ENCODE results near the gene ACBD4. TPM values are rescaled to one million over a fixed set of nuclear protein-coding genes. Genes with fewer than 3 reads are reported as not detected.

Gene ACBD4, protein sequence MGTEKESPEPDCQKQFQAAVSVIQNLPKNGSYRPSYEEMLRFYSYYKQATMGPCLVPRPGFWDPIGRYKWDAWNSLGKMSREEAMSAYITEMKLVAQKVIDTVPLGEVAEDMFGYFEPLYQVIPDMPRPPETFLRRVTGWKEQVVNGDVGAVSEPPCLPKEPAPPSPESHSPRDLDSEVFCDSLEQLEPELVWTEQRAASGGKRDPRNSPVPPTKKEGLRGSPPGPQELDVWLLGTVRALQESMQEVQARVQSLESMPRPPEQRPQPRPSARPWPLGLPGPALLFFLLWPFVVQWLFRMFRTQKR
- total RNA-seq: 13.5 and 14.7 TPM in 2 replicates

DNA sequence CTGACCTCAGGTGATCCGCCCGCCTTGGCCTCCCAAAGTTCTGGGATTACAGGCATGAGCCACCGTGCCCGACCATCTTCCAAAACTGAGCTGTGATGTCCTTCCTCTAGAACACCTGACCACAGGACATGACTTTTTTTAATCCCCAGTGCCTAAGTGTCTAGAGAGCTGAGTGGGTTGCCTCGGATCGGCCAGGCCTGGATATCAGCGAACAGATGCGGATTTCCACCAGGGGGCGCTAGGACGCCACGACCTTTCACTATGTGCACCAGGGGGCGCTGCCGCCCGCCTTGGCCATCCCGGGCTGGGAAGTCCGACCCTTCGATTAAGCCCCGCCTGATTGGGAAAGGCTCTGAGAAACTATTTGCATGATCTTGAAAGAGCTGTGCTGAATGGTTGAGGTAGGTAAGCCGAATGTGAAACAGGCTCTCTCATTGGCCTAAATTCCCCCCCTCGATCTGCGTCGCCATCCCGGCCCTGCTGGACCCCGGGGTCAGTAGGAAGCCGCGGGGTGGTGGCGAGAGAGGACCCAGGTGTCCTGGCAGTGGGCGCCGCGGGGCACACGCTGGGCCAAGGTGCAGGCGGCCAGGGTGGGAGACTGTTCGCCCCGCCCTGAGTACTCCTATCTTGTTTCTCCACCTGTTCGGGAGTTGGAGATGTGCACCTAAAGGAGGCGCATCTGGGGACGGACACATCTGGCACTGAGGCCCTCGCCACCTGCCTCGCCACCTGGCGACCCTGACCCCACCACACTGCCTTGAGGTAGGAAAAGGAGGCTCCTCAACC, at the start of gene ACBD4:
Gene ACBD4, plus strand, starts transcription at position 496 of the 786 bp plus-strand sequence. CDS start 458 bp downstream, outside the sequence.
- intact Hi-C loops (cut with micrococcal nuclease): loop anchor here (1.0 to 2.0 kb wide), 5 partner anchors 13 to 75 kb away; partner anchors contain the start of genes HEXIM1, HEXIM2 and NMT1
- H3K4me1 Mint-ChIP-seq: peaks cover 8% of the 10 kb centered on the region
- H3K36me3 Mint-ChIP-seq (ENCODE audit: low read depth): peaks cover 6% of the 10 kb centered on the region
- H3K27me3 Mint-ChIP-seq: peaks cover 11% of the 10 kb centered on the region
- DNase-seq: peak; percentile 99
- H3K9me3 Mint-ChIP-seq: no peaks in the 10 kb centered on the region
- H3K4me3 Mint-ChIP-seq: peak within 1 kb of the TSS; percentile 88
- H3K27ac Mint-ChIP-seq: peak within 1 kb of the TSS; percentile 81

DNA sequence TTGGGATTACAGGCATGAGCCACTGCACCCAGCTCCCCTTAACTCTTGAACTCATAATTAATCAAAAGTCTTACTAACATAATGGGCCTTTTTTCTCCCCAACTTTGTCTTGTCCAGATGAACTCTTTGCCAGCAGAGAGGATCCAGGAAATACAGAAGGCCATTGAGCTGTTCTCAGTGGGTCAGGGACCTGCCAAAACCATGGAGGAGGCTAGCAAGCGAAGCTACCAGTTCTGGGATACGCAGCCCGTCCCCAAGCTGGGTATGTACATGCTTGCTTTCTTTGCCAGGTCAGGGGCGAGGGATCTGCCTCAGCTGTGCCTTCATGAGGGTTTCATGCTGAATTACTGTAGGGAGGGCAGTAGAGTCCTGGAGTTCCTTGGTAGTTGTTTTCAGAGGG, 49.1 kb upstream of the ACBD4 start:
- H3K27ac Mint-ChIP-seq: no peak overlapping the region
- intact Hi-C loops (cut with micrococcal nuclease): no loop called here
- no peaks in the 10 kb centered on the region for H3K9me3 Mint-ChIP-seq
- peaks cover 2% of the 10 kb centered on the region for H3K4me1 Mint-ChIP-seq
- peaks cover 50% of the 10 kb centered on the region for H3K36me3 Mint-ChIP-seq (ENCODE audit: low read depth)
- no peak for DNase-seq
- no peaks in the 10 kb centered on the region for H3K27me3 Mint-ChIP-seq
- H3K4me3 Mint-ChIP-seq: no peak overlapping the region

DNA sequence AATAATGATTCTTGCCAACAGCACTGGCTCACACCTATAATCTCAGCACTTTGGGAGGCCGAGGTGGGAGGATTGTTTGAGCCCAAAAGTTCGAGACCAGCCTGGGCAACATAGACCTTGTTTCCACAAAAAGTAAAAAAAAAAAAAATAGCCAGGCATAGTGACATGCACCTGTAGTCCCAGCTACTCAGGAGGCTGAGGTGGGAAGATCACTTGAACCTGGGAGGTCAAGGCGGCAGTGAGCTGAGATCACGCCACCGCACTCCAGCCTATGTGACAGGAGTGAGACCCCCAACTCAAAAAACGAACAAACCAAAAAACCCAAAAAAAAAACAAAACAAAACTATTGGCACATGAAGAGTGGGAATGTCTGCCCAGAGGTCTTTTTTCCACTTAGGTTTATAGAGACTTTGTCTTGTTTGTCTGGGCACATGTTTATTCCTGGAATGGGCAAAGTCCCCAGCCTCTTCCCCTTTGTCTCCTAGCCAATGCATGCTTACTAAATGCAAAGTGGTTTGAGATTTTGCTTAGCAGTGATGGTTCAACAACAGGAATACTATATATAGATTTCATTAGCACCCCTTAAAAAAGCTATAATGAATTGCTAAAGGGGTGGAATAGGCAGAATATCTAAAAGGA, 48.5 kb upstream of the ACBD4 start:
- Mint-ChIP-seq H3K27ac (no peak overlapping the region), H3K27me3 (no peaks in the 10 kb centered on the region), H3K4me1 (peaks cover 2% of the 10 kb centered on the region), H3K9me3 (no peaks in the 10 kb centered on the region), H3K36me3 (ENCODE audit: low read depth) (peaks cover 48% of the 10 kb centered on the region), H3K4me3 (no peak overlapping the region)
- intact Hi-C loops (cut with micrococcal nuclease): no loop called here
- DNase-seq: no peak

DNA sequence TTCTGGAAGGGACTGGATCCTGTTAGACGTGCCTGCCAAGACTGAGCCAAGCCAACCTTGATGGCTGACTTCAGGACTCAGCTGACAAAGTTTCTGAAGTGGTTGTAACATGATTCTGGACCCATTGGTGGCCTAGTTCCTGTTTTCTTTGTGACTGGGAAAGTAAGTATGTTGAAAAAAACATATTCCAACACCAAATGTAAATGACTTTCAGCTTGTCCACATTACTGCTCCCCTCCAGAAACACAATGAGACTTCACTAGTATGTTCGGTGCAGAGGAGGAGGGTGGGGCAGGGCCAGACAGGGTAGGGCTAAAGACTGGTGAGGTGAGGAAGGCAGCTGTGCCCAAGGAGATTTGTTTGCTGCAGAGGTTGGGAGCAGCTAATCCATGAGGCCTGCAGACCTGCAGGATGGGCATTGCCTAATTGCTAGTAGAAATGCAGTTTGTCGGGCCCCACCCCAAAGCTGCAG, 47.9 kb upstream of the ACBD4 start:
- H3K27ac Mint-ChIP-seq: no peak overlapping the region
- no peaks in the 10 kb centered on the region for H3K9me3 Mint-ChIP-seq
- intact Hi-C loops (cut with micrococcal nuclease): no loop called here
- H3K27me3 Mint-ChIP-seq: no peaks in the 10 kb centered on the region
- peaks cover 2% of the 10 kb centered on the region for H3K4me1 Mint-ChIP-seq
- H3K36me3 Mint-ChIP-seq (ENCODE audit: low read depth): peaks cover 53% of the 10 kb centered on the region
- H3K4me3 Mint-ChIP-seq: no peak overlapping the region
- no peak for DNase-seq

DNA sequence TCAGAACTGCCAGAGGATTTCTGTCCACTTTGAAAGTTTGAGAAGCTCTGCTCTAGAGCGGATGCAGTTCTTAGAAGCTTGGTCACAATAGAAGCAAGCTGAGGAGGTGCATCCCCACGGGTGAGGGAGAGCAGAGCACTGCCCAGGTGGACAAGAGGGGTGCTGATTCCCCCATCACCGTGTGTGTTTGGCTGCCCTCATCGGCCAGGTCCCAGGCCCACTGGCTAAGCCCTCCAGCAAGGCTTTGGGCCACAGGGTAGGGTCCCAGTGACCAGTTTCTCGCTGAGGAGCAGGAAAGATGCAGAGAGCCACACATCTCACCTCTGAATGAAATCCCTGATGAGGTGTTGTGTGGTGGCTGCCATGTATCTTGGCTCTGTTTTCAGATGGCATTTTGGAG, 47.5 kb upstream of the ACBD4 start:
- DNase-seq: no peak
- no peaks in the 10 kb centered on the region for H3K9me3 Mint-ChIP-seq
- peaks cover 56% of the 10 kb centered on the region for H3K36me3 Mint-ChIP-seq (ENCODE audit: low read depth)
- H3K27me3 Mint-ChIP-seq: no peaks in the 10 kb centered on the region
- no peak overlapping the region for H3K4me3 Mint-ChIP-seq
- H3K4me1 Mint-ChIP-seq: peaks cover 2% of the 10 kb centered on the region
- no peak overlapping the region for H3K27ac Mint-ChIP-seq
- intact Hi-C loops (cut with micrococcal nuclease): no loop called here

DNA sequence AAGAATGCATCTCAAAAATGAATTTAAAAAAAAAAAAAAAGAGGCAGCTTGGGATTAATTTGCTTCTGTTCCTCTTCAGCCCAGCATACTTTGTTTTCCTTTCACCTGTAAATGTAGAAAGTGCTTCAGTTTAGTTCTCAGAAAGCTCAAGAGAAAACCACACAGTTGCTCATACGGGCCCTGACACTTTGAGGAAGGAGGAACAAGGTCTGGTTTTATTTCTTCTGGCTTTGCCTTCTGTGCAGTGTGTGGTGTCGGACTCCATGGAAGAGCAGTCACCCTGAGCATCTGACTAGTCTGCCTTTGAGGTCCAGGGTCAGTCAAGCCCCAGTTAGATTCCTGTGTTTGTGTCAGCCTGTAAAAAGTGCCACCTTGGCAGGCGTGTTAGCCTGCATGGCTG, 46.7 kb upstream of the ACBD4 start:
- Mint-ChIP-seq H3K27ac (no peak overlapping the region), H3K4me1 (peaks cover 2% of the 10 kb centered on the region), H3K9me3 (no peaks in the 10 kb centered on the region), H3K27me3 (no peaks in the 10 kb centered on the region), H3K36me3 (ENCODE audit: low read depth) (peaks cover 58% of the 10 kb centered on the region), H3K4me3 (no peak overlapping the region)
- intact Hi-C loops (cut with micrococcal nuclease): no loop called here
- no peak for DNase-seq

DNA sequence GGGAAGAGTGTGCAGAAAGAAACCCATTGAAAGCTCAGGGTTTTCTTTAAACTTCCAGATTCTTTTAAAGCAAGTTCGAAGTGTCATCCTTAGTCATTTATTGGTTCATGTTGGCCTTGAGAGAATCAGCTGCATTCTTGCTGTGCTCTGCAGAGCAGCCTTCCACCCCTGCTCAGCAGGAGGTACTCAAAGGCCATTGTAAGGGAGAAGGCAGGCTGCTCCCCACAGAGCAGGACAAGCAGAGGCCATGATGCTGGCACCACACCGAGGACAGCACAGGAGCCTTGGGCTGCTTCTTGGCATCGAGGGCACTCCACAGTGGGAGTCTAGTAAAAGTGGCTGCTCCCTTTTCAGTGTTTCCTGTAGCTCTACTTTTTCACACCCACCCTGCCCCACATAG, 44.8 kb upstream of the ACBD4 start:
- Mint-ChIP-seq H3K4me1 (peaks cover 2% of the 10 kb centered on the region), H3K4me3 (no peak overlapping the region), H3K9me3 (no peaks in the 10 kb centered on the region), H3K36me3 (ENCODE audit: low read depth) (peaks cover 58% of the 10 kb centered on the region), H3K27ac (no peak overlapping the region), H3K27me3 (no peaks in the 10 kb centered on the region)
- no peak for DNase-seq
- intact Hi-C loops (cut with micrococcal nuclease): no loop called here

DNA sequence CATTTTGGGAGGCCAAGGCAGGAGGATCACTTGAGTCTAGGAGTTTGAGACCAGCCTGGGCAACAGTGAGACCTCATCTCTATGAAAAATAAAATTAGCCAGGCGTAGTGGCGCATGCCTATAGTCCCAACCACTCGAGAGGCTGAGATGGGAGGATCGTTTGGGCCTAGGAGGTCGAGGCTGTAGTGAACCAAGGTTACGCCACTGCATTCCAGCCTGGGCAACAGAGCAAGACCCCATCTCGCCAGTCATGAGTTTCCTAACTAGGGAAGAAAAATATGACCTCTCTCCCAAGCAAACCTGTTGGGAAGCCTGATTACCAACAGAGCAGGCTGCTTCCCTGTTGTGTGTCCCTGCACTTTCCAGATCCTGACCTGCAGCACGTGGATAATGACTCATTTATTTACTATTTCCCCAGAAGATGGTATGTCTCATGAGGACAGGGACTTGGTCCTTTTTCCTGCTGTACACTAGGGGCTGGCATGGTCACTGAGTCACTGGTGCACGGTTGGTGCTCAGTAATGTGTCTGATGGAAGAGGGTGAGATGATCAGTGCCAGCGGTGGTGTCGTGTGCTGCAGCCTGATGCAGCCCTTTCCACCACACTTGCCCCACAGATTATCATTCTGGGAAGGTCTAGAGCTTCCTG, 43.6 kb upstream of the ACBD4 start:
- H3K9me3 Mint-ChIP-seq: no peaks in the 10 kb centered on the region
- H3K4me3 Mint-ChIP-seq: no peak overlapping the region
- no peak overlapping the region for H3K27ac Mint-ChIP-seq
- peaks cover 2% of the 10 kb centered on the region for H3K4me1 Mint-ChIP-seq
- intact Hi-C loops (cut with micrococcal nuclease): no loop called here
- H3K36me3 Mint-ChIP-seq (ENCODE audit: low read depth): peaks cover 62% of the 10 kb centered on the region
- DNase-seq: no peak
- no peaks in the 10 kb centered on the region for H3K27me3 Mint-ChIP-seq

DNA sequence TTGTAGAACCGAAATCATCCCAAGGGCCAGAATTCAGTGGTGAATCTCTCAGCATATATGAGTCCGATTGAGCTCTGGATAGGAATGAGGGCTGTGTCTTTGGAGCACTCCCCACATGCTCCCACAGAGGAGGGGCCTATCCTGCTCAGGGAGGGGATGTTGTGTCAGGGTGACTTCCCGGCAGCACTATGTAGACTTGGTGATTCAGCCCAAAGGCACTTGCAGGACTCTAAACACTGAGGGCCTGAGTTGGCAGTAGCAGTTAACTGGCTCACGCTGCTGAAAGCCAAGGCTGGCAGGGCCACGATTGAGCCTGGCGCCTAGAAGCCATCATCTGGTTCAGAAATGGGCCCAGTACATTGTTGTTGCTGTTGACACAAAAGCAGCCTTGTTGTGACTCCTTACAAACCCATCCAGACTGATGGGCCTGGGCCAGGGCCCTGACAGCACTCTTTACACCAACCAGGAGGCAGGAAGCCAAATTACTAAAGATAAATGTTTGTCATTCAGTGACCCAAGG, 42.5 kb upstream of the ACBD4 start:
- Mint-ChIP-seq H3K9me3 (no peaks in the 10 kb centered on the region), H3K27ac (no peak overlapping the region), H3K4me3 (no peak overlapping the region), H3K4me1 (no peaks in the 10 kb centered on the region), H3K36me3 (ENCODE audit: low read depth) (peaks cover 64% of the 10 kb centered on the region), H3K27me3 (no peaks in the 10 kb centered on the region)
- DNase-seq: no peak
- intact Hi-C loops (cut with micrococcal nuclease): no loop called here

DNA sequence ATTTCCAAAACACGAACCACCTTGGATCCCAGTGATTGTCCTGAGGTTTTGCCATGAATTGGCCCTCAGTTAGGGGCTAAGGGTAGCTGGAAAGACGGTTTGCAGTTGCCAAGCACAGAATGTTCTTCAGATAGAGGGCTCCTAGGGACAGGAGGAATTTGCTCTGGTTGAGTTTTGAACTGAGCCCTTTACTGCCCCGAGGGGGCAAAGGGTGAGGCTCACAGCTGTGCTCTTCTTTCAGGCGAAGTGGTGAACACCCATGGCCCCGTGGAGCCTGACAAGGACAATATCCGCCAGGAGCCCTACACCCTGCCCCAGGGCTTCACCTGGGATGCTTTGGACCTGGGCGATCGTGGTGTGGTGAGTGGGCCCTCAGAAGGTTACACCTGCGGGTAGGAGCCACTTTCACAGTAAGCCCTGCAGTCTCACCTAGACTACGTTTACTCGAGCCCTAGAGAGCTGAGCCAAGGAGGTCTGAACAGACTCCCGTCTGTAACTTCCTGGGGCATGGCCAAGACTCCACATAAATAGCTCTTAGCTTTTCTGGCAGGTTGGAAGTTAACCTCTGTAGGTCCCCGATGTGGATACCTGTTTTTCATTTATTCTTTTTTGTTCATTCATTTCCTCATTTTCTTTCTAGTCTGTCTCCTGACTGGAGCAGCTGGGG, 41.9 kb upstream of the ACBD4 start:
- Mint-ChIP-seq H3K9me3 (no peaks in the 10 kb centered on the region), H3K4me3 (no peak overlapping the region), H3K27ac (no peak overlapping the region), H3K4me1 (no peaks in the 10 kb centered on the region), H3K36me3 (ENCODE audit: low read depth) (peaks cover 63% of the 10 kb centered on the region), H3K27me3 (no peaks in the 10 kb centered on the region)
- intact Hi-C loops (cut with micrococcal nuclease): no loop called here
- no peak for DNase-seq

DNA sequence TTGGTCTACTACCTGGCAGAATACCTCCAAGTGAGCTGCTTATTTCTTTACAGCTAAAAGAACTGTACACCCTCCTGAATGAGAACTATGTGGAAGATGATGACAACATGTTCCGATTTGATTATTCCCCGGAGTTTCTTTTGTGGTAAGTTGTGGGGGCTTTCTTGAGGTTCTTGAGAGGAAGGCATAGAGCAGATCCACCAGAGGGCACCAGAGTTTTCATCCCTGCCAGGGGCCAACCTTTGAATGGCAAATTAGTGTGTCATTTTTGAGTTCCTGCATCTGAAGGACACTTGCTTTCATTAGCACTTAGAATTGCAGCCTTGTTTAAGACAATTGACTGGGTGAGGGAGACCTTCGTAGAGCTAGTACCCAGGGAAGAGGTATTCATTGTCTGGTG, 39.3 kb upstream of the ACBD4 start:
- no peak for DNase-seq
- intact Hi-C loops (cut with micrococcal nuclease): no loop called here
- Mint-ChIP-seq H3K4me3 (no peak overlapping the region), H3K36me3 (ENCODE audit: low read depth) (peaks cover 62% of the 10 kb centered on the region), H3K27ac (no peak overlapping the region), H3K9me3 (no peaks in the 10 kb centered on the region), H3K27me3 (no peaks in the 10 kb centered on the region), H3K4me1 (peaks cover 3% of the 10 kb centered on the region)

DNA sequence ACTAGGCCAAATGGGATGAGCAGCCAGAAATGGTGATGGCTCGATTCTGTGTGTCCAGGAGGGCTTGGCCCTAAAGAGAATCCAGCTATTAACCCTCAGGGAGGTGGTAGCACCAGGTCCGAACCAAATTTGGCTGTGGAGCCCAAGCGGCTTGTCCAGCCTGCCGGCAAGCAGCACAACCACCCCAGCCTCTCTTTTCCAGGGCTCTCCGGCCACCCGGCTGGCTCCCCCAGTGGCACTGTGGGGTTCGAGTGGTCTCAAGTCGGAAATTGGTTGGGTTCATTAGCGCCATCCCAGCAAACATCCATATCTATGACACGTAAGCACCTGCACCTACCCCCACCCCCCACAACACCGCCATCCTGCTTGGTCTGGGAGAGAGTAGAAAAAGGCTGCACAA, 38.6 kb upstream of the ACBD4 start:
- H3K9me3 Mint-ChIP-seq: no peaks in the 10 kb centered on the region
- peaks cover 60% of the 10 kb centered on the region for H3K36me3 Mint-ChIP-seq (ENCODE audit: low read depth)
- no peaks in the 10 kb centered on the region for H3K27me3 Mint-ChIP-seq
- H3K4me3 Mint-ChIP-seq: no peak overlapping the region
- DNase-seq: no peak
- H3K4me1 Mint-ChIP-seq: peaks cover 3% of the 10 kb centered on the region
- intact Hi-C loops (cut with micrococcal nuclease): no loop called here
- no peak overlapping the region for H3K27ac Mint-ChIP-seq
